HEK293 (cell line): ENCODE measurements around the gene CACNB2.

ENCODE experiments used
- CTCF ChIA-PET: fragments of 350-600 bp; formaldehyde crosslinking; extraction: SDS; loops from one replicate; lab custom pipeline; 2021; ENCODE audit warnings: antibody characterized with exemption; lab: Yijun Ruan, JAX
- POLR2A ChIA-PET: fragments of 300-600 bp; formaldehyde crosslinking; extraction: SDS; loops from one replicate; lab custom pipeline; 2020; ENCODE audit warnings: antibody characterized with exemption, inconsistent platforms; lab: Yijun Ruan, JAX
- H3K27ac ChIP-seq: fragments of 200-500 bp; sonication (Bioruptor generic); 2 replicates; pipeline ENCODE4 v1.5.1; 2014; ENCODE audit warnings: low read depth, low read length, control low read depth, inconsistent platforms; ENCODE audit errors: extremely low read depth
- H3K36me3 ChIP-seq, 2 experiments: fragments of 200-500 bp in 1 of 2; sonication (Bioruptor generic) in 1 of 2; 1 replicate in 1 of 2; 2 replicates in 1 of 2; pipeline ENCODE4 v1.5.1; 2014 to 2017; ENCODE audit warnings: inconsistent platforms in 2 of 2, low read length in 2 of 2; ENCODE audit not compliant: control insufficient read depth in 2 of 2, insufficient read depth in 1 of 2
- H3K4me1 ChIP-seq: fragments of 200-500 bp; sonication (Bioruptor generic); 2 replicates; pipeline ENCODE4 v1.5.1; 2014; ENCODE audit warnings: mild to moderate bottlenecking, low read length, inconsistent platforms; ENCODE audit not compliant: control insufficient read depth, insufficient read depth
- H3K4me3 ChIP-seq: 2 replicates; pipeline ENCODE4 v1.5.1; 2011; ENCODE audit warnings: low read depth, mild to moderate bottlenecking, control low read depth, low read length, moderate library complexity
- H3K9me3 ChIP-seq: fragments of 200-500 bp; sonication (Bioruptor generic); 2 replicates; pipeline ENCODE4 v1.5.1; 2014; ENCODE audit warnings: low read depth, low read length, inconsistent platforms; ENCODE audit not compliant: control insufficient read depth, insufficient read depth
- EGR2 ChIP-seq: fragments of 450-650 bp; formaldehyde crosslinking; IDR thresholded peaks from 2 replicates; pipeline ENCODE4 v1.5.1; 2016; ENCODE audit warnings: low read depth, missing biosample characterization, missing genetic modification characterization
- KLF8 ChIP-seq: fragments of 450-650 bp; formaldehyde crosslinking; IDR thresholded peaks from 2 replicates; pipeline ENCODE4 v1.5.1; 2016; ENCODE audit warnings: missing biosample characterization, missing genetic modification characterization
- PRDM1 ChIP-seq: fragments of 450-650 bp; formaldehyde crosslinking; IDR thresholded peaks from 2 replicates; pipeline ENCODE4; 2016; ENCODE audit warnings: missing biosample characterization, missing genetic modification characterization
- SETDB1 ChIP-seq: IDR thresholded peaks from one replicate; pipeline ENCODE4 v1.6.1; 2017; ENCODE audit warnings: mild to moderate bottlenecking, low read length, moderate library complexity, mixed read lengths; ENCODE audit not compliant: insufficient read length
- SP3 ChIP-seq: fragments of 450-650 bp; formaldehyde crosslinking; IDR thresholded peaks from 2 replicates; pipeline ENCODE4 v1.5.1; 2016; ENCODE audit warnings: missing biosample characterization, missing genetic modification characterization
- SP7 ChIP-seq: fragments of 450-650 bp; formaldehyde crosslinking; IDR thresholded peaks from 2 replicates; pipeline ENCODE4 v1.5.1; 2016; ENCODE audit warnings: missing biosample characterization, missing genetic modification characterization
- ZBTB17 ChIP-seq: fragments of 450-650 bp; formaldehyde crosslinking; IDR thresholded peaks from 2 replicates; pipeline ENCODE4 v1.5.1; 2016; ENCODE audit warnings: missing biosample characterization, missing genetic modification characterization
- ZBTB20 ChIP-seq: fragments of 450-650 bp; formaldehyde crosslinking; IDR thresholded peaks from 2 replicates; pipeline ENCODE4 v1.5.1; 2016; ENCODE audit warnings: missing biosample characterization, missing genetic modification characterization
- ZBTB21 ChIP-seq: fragments of 450-650 bp; formaldehyde crosslinking; IDR thresholded peaks from 2 replicates; pipeline ENCODE4 v1.5.1; 2017; ENCODE audit warnings: missing biosample characterization, missing genetic modification characterization
- ZFHX2 ChIP-seq: fragments of 450-650 bp; formaldehyde crosslinking; conservative IDR thresholded peaks from 2 replicates; pipeline ENCODE4 v1.5.1; 2016; ENCODE audit warnings: missing biosample characterization, missing genetic modification characterization
- ZNF10 ChIP-seq: fragments of 450-650 bp; formaldehyde crosslinking; IDR thresholded peaks from 2 replicates; pipeline ENCODE4 v1.5.1; 2017; ENCODE audit warnings: missing biosample characterization, missing genetic modification characterization
- ZNF19 ChIP-seq: fragments of 450-650 bp; formaldehyde crosslinking; IDR thresholded peaks from 2 replicates; pipeline ENCODE4; 2016; ENCODE audit warnings: missing biosample characterization, missing genetic modification characterization, low read depth
- ZNF2 ChIP-seq: fragments of 450-650 bp; formaldehyde crosslinking; IDR thresholded peaks from 2 replicates; pipeline ENCODE4 v1.5.1; 2016; ENCODE audit warnings: missing biosample characterization, missing genetic modification characterization
- ZNF335 ChIP-seq: fragments of 450-650 bp; formaldehyde crosslinking; conservative IDR thresholded peaks from 2 replicates; pipeline ENCODE4 v1.5.1; 2016; ENCODE audit warnings: missing biosample characterization, missing genetic modification characterization
- ZNF398 ChIP-seq: fragments of 450-650 bp; formaldehyde crosslinking; IDR thresholded peaks from 2 replicates; pipeline ENCODE4 v1.5.1; 2017; ENCODE audit warnings: missing biosample characterization, missing genetic modification characterization
- ZNF548 ChIP-seq: fragments of 450-650 bp; formaldehyde crosslinking; IDR thresholded peaks from 2 replicates; pipeline ENCODE4 v1.5.1; 2016; ENCODE audit warnings: missing biosample characterization, missing genetic modification characterization
- ZNF561 ChIP-seq: fragments of 450-650 bp; IDR thresholded peaks from 2 replicates; pipeline ENCODE4 v1.5.1; 2018; ENCODE audit warnings: missing biosample characterization, missing genetic modification characterization, borderline replicate concordance
- ZNF571 ChIP-seq: fragments of 450-650 bp; formaldehyde crosslinking; IDR thresholded peaks from 2 replicates; pipeline ENCODE4 v1.5.0; 2017; ENCODE audit warnings: missing biosample characterization, missing genetic modification characterization
- ZNF629 ChIP-seq: fragments of 450-650 bp; formaldehyde crosslinking; IDR thresholded peaks from 2 replicates; pipeline ENCODE4 v1.5.1; 2017; ENCODE audit warnings: missing biosample characterization, missing genetic modification characterization
- TF ChIP-seq, protein P1 (sequence below): fragments of 450-650 bp; formaldehyde crosslinking; IDR thresholded peaks from 2 replicates; pipeline ENCODE4 v1.5.1; 2016; ENCODE audit warnings: missing biosample characterization, missing genetic modification characterization

Gene CACNB2

GRCh38 chr10:18400201-18400905 is 260.1 kb downstream of the CACNB2 start (continued):
- TF ChIP-seq ZNF398, result peak; percentile 64; the same call in 1 of the 2 replicates
- no peak for TF ChIP-seq SETDB1
- 0 out of 2 replicates have a peak, but pooled peaks have one; percentile 28 for TF ChIP-seq ZNF2 (tag by site-specific recombination)
- TF ChIP-seq ZNF629 (tag by site-specific recombination), result peak; percentile 84
- peak; percentile 57 for TF ChIP-seq ZFHX2 (tag by site-specific recombination)
- no peak for TF ChIP-seq ZNF571 (tag by site-specific recombination)
- peak; percentile 46; the same call in 1 of the 2 replicates for TF ChIP-seq ZNF335 (tag by site-specific recombination)
- 0 out of 2 replicates have a peak, but pooled peaks have one; percentile 7 for TF ChIP-seq ZNF561 (tag by site-specific recombination)
- TF ChIP-seq SP7 (tag by site-specific recombination), result 0 out of 2 replicates have a peak, but pooled peaks have one; percentile 30
- peak; percentile 57; the same call in 1 of the 2 replicates for TF ChIP-seq ZBTB21
- TF ChIP-seq ZNF548 (tag by site-specific recombination), result no peak
- peak; percentile 77; the same call in 1 of the 2 replicates for TF ChIP-seq EGR2 (tag by site-specific recombination)

DNA sequence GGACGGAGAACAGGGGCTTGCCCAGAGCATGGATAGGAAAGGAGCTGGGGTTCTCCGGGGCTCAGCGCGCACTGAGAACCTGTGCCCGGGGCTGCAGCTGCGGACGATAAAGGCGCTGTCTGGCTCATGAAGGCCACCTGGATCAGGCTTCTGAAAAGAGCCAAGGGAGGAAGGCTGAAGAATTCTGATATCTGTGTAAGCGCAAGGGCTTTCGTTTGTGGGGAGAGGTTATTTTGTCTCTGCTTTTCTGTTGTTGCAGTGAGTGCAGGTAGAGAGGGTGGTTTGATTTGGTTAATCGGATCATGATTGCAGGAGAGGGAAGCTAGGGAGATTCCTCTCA is 260.7 kb downstream of the CACNB2 start:
- CTCF ChIA-PET, result no interaction called here
- H3K27ac ChIP-seq, result no peak overlapping the region
- POLR2A ChIA-PET, result no interaction called here
- peak overlapping the region; percentile 43 for H3K4me3 ChIP-seq
- peaks cover 8% of the 10 kb centered on the region for H3K4me1 ChIP-seq
- no peaks in the 10 kb centered on the region for H3K9me3 ChIP-seq
- H3K36me3 ChIP-seq, result no peaks in the 10 kb centered on the region
- TF ChIP-seq ZBTB20 (peak; percentile 61), EGR2 (tag by site-specific recombination) (no peak), ZNF19 (no peak), ZNF10 (tag by site-specific recombination) (no peak), PRDM1 (tag by site-specific recombination) (peak; percentile 72), ZBTB17 (tag by site-specific recombination) (peak; percentile 55; the same call in 1 of the 2 replicates), KLF8 (tag by site-specific recombination) (no peak)
- TF ChIP-seq, protein P1, sequence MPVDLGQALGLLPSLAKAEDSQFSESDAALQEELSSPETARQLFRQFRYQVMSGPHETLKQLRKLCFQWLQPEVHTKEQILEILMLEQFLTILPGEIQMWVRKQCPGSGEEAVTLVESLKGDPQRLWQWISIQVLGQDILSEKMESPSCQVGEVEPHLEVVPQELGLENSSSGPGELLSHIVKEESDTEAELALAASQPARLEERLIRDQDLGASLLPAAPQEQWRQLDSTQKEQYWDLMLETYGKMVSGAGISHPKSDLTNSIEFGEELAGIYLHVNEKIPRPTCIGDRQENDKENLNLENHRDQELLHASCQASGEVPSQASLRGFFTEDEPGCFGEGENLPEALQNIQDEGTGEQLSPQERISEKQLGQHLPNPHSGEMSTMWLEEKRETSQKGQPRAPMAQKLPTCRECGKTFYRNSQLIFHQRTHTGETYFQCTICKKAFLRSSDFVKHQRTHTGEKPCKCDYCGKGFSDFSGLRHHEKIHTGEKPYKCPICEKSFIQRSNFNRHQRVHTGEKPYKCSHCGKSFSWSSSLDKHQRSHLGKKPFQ (tag by site-specific recombination), result no peak

DNA sequence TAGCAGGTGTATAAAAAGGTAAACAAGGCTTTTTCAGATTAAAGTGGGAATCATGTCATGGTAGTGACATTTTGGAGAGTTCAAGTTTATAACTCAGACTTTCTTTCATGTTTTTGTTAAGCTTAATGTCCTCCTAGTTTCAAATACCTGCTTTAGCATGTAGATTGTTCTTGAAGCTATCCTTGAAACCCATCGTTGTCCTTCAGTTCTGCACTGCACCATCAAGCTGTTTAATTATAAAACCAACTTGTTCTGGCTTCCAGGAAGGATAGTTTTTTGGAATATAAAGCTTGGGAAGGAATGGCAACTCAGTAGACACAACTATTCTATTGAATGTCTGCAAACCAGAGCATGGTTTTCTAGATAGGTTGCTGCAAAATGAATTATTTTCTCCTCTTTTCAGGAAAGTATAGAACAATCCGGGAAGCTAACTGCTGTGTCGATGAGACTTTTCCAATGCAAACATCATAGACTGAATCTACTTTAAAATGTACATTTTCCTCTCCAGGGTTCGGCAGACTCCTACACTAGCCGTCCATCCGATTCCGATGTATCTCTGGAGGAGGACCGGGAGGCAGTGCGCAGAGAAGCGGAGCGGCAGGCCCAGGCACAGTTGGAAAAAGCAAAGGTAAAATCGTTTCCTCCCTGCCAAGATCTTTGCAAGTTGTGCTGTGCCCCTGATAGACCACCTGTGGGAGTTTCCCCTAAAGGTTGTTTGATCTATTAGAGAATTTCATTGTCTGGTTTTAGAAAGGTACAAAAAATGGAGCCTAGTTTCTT is 261.4 kb downstream of the CACNB2 start:
- POLR2A ChIA-PET, result no interaction called here
- CTCF ChIA-PET, result no interaction called here
- Histone ChIP-seq H3K36me3 (no peaks in the 10 kb centered on the region), H3K27ac (no peak overlapping the region), H3K4me1 (peaks cover 10% of the 10 kb centered on the region)
- no peak for TF ChIP-seq SP3 (tag by site-specific recombination)
- TF ChIP-seq, all 188 proteins: peak for 0
- no peak overlapping the region for H3K4me3 ChIP-seq
- H3K9me3 ChIP-seq, result no peaks in the 10 kb centered on the region
